OCI-LY7 (cell line): ENCODE results near the gene CEP112.

ENCODE experiments used
- CTCF ChIP-seq: fragments of 200-600 bp; sonication (generic); conservative IDR thresholded peaks from 2 replicates; pipeline ENCODE4 v1.5.1; 2014; ENCODE audit warnings: mild to moderate bottlenecking, antibody characterized with exemption, low read length, moderate library complexity, mixed read lengths
- EZH2phosphoT487 ChIP-seq: fragments of 200-600 bp; sonication (generic); IDR thresholded peaks from 2 replicates; pipeline ENCODE4 v1.6.1; 2018; ENCODE audit warnings: low read depth, borderline replicate concordance, mild to moderate bottlenecking, mixed run types, antibody characterized with exemption, low read length, moderate library complexity, mixed read lengths

DNA sequence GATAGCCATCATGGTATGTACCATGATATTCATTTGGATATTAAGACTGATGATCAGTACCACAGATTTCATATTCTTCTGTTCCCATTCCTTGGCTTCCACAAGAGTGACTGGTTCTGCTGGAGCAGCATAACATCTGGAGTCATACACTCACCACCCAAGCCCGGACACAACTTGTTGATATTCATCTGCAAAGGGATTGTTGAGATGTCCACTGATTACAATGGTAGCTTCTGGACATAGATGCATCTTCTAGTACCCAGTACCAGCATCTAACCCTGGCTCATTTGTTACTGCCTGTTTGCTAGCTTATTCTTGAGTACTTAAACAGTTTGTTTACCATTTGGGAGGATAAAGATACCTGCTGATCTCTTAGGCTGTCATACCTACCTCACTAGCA is 394.8 kb downstream of the CEP112 start:
- TF ChIP-seq CTCF (no peak), EZH2phosphoT487 (no peak)
